ENCODE results near the gene LSM6.

GRCh38 chr4:146170149-146170548 lies 5.4 kb upstream of the LSM6 start:
- TF ChIP-seq POLR2A (IDR thresholded peaks at IDR 0.05; ENCODE audit: low read depth, low read length): no peak
- TF ChIP-seq TAF1 (IDR thresholded peaks at IDR 0.05; ENCODE audit: low read depth, low read length): no peak
- TF ChIP-seq POLR2AphosphoS5 (IDR thresholded peaks at IDR 0.05; ENCODE audit: low read depth, low read length): no peak
